LNCaP clone FGC (cell line): ENCODE results near the gene COMMD9.

Experiments
- DNase-seq: peaks from one replicate; pipeline ENCODE4 v3.0.0-alpha.2; 2011; ENCODE audit warnings: low read depth
- H3K4me3 ChIP-seq: 2 replicates; pipeline ENCODE4 v1.5.1; 2011; ENCODE audit warnings: mild to moderate bottlenecking, low read depth, low read length, control low read depth
- TF ChIP-seq, protein P1 (sequence below): IDR thresholded peaks from 2 replicates; pipeline ENCODE4 v1.5.1; 2012; ENCODE audit warnings: mild to moderate bottlenecking; ENCODE audit not compliant: control insufficient read depth, insufficient read depth; ENCODE audit errors: extremely low read depth

Gene COMMD9

DNA sequence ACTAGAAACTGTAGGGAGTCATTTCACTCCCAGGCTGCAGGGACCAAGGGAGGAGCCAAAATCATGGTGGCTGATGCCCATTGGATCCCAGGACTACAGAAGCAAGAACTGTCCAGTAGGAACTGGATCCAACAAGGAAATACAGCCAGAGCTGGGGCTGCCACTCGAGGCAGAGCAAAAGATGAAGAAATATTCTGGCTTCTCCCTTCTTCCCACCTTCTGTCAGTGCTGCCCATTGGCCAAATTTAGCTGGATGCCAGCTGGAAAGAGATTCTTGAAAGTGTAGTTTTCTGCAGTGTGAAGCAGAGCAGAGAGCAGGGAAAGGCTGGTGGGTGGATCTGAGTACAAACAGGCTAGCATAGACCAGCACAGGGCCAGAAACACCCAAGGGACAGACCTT lies 45.6 kb downstream of the COMMD9 start:
- TF ChIP-seq, protein P1, sequence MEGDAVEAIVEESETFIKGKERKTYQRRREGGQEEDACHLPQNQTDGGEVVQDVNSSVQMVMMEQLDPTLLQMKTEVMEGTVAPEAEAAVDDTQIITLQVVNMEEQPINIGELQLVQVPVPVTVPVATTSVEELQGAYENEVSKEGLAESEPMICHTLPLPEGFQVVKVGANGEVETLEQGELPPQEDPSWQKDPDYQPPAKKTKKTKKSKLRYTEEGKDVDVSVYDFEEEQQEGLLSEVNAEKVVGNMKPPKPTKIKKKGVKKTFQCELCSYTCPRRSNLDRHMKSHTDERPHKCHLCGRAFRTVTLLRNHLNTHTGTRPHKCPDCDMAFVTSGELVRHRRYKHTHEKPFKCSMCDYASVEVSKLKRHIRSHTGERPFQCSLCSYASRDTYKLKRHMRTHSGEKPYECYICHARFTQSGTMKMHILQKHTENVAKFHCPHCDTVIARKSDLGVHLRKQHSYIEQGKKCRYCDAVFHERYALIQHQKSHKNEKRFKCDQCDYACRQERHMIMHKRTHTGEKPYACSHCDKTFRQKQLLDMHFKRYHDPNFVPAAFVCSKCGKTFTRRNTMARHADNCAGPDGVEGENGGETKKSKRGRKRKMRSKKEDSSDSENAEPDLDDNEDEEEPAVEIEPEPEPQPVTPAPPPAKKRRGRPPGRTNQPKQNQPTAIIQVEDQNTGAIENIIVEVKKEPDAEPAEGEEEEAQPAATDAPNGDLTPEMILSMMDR, result no peak
- no peak overlapping the region for H3K4me3 ChIP-seq
- no peak for DNase-seq

DNA sequence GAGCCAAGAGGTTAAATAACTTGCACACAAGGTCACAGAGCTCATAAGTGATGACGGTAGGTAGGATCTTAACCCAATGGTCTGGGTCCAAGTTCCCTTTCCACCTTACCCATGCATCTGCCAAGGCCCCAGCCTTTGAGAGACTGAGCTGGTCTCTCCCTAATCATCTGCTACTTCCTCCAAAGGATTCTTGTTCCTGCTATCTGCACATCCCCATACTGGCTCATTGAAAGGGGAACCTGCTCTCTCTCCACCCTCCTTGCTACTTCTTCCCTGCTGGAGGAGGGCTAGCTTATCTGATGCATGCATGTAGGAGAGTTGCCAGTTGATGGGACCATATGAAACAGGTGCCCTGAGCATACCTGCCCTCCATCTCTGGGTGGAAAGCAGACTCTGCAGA lies 47.7 kb downstream of the COMMD9 start:
- TF ChIP-seq, protein P1, result no peak

DNA sequence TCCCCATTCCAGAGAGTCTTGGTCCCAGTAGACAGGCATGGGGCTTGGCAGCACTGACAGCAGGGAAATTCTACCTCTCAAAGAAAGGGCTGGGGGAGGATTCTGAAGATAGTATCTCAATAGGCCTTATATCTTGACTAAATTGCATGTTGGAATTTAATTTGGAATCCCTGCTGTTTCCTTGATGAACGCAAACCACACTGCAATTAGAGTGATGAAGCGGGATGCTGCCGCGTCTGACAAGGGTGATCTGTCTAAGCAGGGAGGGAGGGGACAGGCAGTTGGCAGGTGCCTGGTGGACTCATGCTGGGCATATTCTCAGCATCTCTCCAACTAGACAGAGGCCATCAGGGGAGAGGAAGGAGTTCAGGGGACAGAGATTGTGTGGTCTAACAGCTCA lies 48.4 kb downstream of the COMMD9 start:
- no peak for DNase-seq

More for the DNA sequence above, 47.7 kb downstream of the COMMD9 start:
- no peak for DNase-seq
- H3K4me3 ChIP-seq, result no peak overlapping the region

DNA sequence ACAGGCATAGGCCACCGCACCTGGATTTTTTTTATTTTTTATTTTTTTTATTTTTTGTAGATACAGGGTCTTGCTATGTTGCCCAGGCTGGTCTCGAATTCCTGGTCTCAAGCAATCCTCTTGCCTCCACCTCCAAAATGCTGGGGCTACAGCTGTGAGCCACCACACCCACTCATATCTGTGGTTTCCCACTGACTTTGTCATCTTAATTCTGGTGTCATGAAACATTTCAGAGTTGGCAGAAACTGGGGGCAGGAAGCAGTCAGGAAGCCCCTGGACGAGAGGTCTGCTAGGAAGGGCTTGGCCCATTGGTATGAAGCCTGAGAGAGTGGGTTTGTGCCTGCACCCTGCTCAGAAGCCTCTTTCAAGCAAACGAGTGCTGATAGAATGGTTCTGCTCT lies 49.1 kb downstream of the COMMD9 start:
- H3K4me3 ChIP-seq, result no peak overlapping the region
- TF ChIP-seq, protein P1, result no peak
- no peak for DNase-seq

More for the DNA sequence above, 48.4 kb downstream of the COMMD9 start:
- TF ChIP-seq, protein P1, result no peak
- H3K4me3 ChIP-seq, result no peak overlapping the region

DNA sequence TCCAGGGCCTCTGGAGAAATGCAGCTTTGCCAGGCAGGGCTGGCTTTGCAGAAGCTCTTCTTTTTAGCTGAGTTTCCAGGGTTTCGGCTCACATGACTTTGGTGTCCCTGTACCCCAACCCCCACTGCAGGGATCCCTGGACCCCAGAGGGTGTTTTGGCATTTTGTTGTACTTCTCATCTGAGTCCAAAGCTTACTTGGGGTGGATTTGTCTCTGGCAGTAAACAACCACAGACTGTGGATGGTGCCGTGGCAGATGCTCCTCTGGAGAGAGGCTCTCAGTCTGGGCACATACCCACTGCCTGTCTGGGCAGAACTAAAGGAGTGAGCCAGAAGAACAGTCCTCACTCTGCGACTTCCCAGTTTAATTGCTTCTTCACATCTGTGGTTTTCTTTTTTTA lies 49.6 kb downstream of the COMMD9 start:
- DNase-seq, result no peak
- TF ChIP-seq, protein P1, result no peak
- H3K4me3 ChIP-seq, result no peak overlapping the region

DNA sequence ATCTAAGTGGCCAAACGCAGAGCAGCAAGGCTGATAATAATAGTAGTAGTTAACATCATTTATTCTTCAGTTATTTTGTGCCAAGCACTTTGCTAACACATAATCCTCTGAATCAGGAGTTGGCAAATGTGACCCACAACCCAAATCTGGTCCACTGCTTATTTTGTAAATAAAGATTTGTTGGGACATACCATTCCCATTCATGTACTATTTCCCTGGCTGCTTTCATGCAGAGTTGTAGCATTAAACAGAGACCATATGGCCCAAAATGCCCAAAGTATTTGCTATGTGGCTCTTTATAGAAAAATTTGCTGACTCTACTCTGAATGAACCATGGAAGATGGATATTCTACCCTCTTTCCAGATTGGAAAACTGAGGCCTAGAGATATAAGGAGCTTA lies 50.3 kb downstream of the COMMD9 start:
- TF ChIP-seq, protein P1, result no peak
- no peak for DNase-seq
- no peak overlapping the region for H3K4me3 ChIP-seq

DNA sequence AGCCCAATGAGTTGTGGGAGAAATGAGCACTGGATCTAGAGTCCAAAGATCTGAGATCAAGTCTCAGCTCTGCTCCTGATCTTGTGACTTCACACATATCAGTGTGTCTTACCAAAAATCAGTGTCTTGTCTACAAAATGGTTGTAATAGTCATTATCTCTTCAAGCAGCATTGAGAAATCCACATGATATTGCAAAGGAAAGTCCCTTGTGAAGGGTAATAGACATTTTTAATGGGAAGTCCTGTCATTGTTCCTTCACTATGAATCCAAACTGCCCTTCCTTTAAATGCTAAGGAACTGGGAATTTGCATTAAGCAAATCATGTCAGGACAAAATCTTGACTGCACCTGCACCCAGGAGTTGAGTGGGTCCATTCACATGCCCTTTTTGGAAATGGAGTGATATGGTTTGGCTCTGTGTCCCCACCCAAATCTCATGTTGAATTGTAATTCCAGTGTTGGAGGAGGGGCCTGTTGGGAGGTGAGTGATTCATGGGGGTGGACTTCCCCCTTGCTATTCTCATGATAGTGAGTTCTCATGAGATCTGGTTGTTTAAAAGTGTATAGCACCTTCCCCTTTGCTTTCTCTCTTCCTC lies 51.1 kb downstream of the COMMD9 start:
- TF ChIP-seq, protein P1, result no peak
- DNase-seq, result no peak
- no peak overlapping the region for H3K4me3 ChIP-seq
